Measurements from ENCODE around the gene FOXG1. TPM values are rescaled to one million over a fixed set of nuclear protein-coding genes. Genes with fewer than 3 reads are reported as not detected.

FOXG1 gene
- not detected for total RNA-seq
- long read RNA-seq, donor 1, result 0 reads
- long read RNA-seq, donor 2, result 0 reads

DNA sequence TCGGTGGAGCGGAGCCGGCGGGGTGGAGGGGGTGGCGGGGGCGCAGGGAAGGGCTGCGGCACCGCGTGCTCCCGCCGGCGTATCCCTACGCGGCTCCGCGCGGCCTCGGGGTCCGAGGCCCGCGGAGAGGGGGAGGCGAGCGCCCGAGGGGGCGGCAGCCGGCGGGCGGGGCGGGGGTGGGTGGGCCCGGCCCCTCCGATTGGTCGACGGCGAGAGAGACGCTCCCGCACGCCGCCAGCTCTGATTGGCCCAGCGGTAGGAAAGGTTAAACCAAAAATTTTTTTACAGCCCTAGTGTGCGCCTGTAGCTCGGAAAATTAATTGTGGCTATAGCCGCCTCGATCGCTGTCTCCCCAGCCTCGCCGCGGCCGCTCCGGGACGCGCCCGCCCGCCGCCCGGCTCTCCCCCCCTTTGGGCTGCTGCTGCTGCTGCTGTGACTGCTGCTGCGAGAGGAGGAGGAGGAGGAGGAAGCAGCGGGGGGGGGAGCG is at the start of gene FOXG1:
Gene FOXG1 (plus strand): TSS at position 319 of the 487 bp plus-strand sequence. CDS start 493 bp downstream, outside the sequence.
- intact Hi-C loops (cut with DNase I), result no loop called here
- DNase-seq (ENCODE audit: low spot score), result no peak

DNA sequence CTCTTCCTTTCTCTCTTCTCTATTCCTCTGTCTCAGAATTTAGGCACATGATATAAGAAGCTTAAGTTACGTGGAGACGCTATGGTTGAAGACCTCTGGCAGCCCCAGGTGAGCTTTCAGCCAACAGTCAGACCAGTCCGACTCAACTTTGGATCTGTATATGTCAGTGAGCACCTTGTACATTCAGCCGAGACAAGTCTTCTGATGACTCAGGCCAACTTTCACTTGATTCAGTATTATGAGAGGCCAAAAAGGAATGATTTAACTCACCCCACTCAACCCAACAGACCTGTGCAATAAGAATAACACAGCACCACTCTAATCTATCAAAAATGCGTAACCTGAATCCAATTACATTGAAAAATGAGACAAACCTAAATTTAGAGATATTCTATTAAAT is 47.5 kb upstream of the FOXG1 start:
- intact Hi-C loops (cut with DNase I), result no loop called here
- DNase-seq (ENCODE audit: low spot score), result no peak

DNA sequence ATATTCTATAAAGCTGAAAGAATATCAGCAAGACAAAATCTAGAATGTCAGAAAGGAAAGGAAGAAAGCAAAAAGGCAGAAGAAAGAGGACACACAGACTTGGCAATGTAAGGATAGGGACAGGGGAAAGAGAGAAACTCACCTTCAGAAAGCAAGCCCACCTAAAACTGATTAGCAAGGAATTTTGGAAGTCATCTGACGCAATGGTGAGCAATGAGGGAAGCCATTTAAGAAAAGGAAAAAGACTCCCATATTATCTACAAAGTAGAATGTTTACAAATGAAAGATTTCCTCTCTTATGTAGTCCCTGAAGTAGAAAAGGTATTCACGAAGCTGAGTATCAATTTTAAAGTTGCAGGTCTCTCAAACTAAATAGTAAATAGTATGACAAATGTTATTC is 35.2 kb upstream of the FOXG1 start:
- no peak for DNase-seq (ENCODE audit: low spot score)
- intact Hi-C loops (cut with DNase I), result no loop called here

DNA sequence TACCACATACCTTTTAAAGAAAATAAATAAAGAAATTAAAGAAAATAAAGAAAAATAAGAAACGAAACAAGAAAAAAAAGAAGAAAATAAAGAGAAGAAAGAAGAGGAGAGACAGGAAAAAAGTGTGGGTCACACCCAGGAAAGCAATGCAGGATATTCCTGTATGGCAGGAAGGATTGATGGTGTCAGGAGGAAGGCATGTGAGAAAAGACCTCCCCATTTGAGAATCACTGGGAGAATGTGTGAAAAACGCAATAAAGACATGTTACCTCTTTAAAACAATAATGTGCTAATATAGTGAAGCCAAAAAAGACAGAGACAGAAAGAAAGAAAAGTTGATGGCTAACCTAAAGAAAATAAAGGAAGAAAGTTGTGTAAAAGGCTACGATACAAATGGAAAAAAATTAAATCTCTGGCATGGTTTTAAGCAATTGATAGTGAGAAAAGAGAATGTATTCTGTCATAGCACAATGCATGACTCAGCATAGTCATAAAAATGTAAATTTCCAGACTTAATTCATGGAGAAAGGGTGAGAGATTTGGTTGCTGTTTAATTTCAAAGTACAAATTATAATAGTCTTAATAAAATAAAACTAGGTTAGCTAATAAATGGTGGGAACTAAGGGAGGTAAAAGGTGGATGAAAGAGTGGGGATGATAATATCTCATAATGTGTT is 24.3 kb upstream of the FOXG1 start:
- DNase-seq (ENCODE audit: low spot score), result no peak
- intact Hi-C loops (cut with DNase I), result no loop called here

DNA sequence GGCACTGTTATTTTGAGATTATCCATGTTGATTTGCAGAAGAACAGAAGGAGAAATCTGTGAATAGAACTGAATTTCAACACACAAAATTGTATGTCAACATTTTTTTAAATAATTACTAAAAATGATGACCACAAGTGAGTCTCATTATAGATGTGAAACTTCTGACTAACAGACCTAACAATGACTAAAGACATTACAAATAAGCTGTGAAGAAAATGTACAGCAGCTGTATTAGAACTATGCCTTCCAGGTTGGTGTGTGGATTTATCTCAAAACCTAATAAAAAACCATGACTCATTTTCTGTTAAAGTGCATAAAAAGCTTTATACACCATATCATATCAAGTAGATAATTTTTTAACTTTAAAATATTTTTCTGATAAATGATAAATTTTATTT is 22.5 kb upstream of the FOXG1 start:
- DNase-seq (ENCODE audit: low spot score), result no peak
- intact Hi-C loops (cut with DNase I), result no loop called here

DNA sequence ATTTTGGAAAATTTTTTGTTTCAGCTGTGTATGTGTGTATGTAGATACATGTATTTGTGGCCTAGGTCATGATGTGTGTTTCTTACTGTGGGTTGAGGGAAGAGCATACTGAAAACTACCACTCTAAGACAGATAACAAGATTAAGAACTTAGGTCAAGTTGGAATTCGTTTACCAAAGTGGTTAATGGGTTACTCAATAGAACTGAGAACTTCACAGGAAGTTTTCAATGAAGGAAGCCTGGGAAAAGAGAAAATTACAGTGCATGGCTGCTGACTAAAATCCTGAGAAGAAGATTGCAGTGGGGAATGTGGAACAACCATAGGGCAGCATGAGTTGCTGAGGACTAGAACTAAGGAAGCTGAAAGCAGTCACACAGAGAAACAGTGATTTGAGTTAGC is 21.4 kb upstream of the FOXG1 start:
- intact Hi-C loops (cut with DNase I), result no loop called here
- DNase-seq (ENCODE audit: low spot score), result no peak

DNA sequence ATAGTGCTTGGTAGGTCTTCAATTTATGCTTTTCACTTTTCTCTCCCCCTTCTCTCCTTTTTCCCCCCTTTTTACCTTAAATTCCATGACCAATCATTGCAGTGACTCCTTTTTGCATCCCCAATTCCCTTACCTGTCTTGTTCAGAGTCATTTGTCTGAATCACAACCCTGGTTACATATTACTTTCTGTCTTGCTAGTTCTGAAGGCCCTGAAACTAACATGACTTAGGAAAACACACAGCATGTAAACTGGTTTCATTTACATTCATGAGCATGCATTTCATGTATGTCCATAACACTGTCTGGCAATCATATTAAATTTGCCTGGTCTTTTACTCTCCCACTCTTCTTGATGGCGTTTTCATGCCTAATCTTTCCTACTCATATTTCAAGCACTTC is 20.3 kb upstream of the FOXG1 start:
- intact Hi-C loops (cut with DNase I), result no loop called here
- no peak for DNase-seq (ENCODE audit: low spot score)

- intact Hi-C loops (cut with DNase I), result loop anchor here (2.0 to 10.0 kb wide), 3 partner anchors 71 to 1693 kb away; no protein-coding TSS in a partner anchor
- no peak for DNase-seq (ENCODE audit: low spot score)
Observed at GRCh38 chr14:28751467-28752058, 15.0 kb upstream of the FOXG1 start.

GRCh38 chr14:28754209-28754985 is 12.2 kb upstream of the FOXG1 start:
- no peak for DNase-seq (ENCODE audit: low spot score)

GRCh38 chr14:28755198-28755815 is 11.3 kb upstream of the FOXG1 start:
- intact Hi-C loops (cut with DNase I), result loop anchor here (10.0 kb wide), 2 partner anchors 779 to 1689 kb away; no protein-coding TSS in a partner anchor
- no peak for DNase-seq (ENCODE audit: low spot score)

More at GRCh38 chr14:28754209-28754985, 12.2 kb upstream of the FOXG1 start:
- intact Hi-C loops (cut with DNase I), result loop anchor here (10.0 kb wide), 2 partner anchors 780 to 1690 kb away; no protein-coding TSS in a partner anchor

- intact Hi-C loops (cut with DNase I), result loop anchor here (10.0 kb wide), 2 partner anchors 779 to 1689 kb away; no protein-coding TSS in a partner anchor
- DNase-seq (ENCODE audit: low spot score), result no peak
Observed at GRCh38 chr14:28755884-28756268, 10.7 kb upstream of the FOXG1 start.

DNA sequence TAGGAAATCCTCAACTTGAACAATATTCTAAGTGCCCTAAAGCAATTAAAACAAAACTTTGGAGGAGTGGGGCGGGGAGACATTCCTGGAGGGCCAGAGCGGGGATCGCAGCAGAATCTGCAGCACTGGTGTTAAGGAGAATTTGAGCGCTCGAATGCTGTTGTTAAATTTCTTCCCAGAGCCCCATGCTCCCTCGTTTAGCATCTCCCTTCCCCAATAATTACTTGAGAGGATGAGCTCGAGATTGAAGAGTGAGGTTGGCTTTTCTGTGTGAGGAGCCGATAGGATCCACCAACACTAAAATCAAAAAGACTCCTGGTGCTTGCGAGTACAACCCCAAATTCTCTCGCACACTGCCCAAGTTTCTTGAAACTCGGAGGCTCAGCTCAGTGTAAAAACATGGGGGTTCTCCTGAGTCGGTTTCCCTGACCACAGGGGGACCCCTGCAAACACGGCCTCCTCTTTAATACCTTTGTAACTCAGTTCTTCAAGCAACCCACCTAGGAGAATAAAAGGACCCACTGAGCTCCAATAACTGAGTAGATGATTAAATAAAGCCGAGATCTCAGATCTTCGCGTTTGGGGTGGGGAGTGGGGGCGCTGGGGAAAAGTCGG is 10.2 kb upstream of the FOXG1 start:
- intact Hi-C loops (cut with DNase I), result loop anchor here (10.0 kb wide), 2 partner anchors 778 to 1688 kb away; no protein-coding TSS in a partner anchor

DNA sequence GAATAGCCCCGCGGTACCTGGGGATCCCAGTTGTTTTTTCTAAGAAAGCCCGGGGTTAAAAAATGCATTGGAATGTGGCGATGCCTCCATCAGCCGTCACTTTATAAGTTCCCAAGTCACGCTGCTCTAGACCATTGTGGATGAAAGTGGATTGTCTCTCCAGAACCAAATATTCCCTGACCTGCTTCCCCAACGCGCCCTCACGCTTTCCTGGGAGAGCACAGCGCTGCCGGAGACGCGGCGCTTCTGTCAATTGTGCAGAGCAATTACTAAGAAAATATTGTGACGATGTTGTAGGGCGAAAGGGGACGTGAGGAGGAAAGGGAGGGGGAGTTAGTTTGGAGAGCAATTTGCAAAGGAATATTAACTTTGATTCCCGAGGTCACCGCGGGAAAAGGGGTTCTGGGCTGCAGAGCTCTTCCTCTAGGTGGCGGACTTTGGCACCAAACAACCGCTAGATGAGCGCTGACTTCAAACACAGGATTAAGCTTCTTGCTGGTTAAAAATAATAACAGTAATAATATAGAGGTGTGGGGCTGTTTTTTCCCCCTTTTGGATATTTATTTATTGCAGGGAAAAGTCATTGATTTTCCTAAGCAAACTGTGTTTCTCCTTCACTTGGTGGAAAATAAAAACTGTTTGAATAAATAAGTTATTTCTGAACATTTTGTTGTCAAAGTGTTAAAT is 9.6 kb upstream of the FOXG1 start:
- no peak for DNase-seq (ENCODE audit: low spot score)
- intact Hi-C loops (cut with DNase I), result loop anchor here (10.0 kb wide), 2 partner anchors 778 to 1688 kb away; no protein-coding TSS in a partner anchor

More for the DNA sequence above, 10.2 kb upstream of the FOXG1 start:
- no peak for DNase-seq (ENCODE audit: low spot score)

DNA sequence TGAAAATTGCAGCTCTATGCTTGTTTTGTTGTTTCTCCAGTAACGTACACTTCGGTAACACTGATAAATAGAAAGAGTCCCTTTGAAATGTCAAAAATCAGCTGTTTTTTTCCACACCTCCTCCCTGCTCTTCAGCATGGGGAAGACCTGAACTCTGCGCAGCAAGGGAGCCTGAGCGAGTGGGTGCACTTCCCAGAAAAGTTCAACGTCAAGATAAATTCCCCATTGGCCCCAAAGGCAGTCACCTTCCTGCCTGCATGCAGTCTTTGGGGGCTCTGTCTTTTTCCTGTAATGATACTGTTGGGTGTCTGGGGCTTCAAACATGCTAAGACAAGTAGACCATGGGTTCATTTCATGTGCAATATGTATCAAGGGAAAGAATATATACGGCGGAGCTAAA is 8.8 kb upstream of the FOXG1 start:
- intact Hi-C loops (cut with DNase I), result loop anchor here (10.0 kb wide), 2 partner anchors 777 to 1687 kb away; no protein-coding TSS in a partner anchor
- DNase-seq (ENCODE audit: low spot score), result no peak

GRCh38 chr14:28758253-28758884 is 8.2 kb upstream of the FOXG1 start:
- intact Hi-C loops (cut with DNase I), result loop anchor here (10.0 kb wide), 2 partner anchors 776 to 1686 kb away; no protein-coding TSS in a partner anchor
- no peak for DNase-seq (ENCODE audit: low spot score)

DNA sequence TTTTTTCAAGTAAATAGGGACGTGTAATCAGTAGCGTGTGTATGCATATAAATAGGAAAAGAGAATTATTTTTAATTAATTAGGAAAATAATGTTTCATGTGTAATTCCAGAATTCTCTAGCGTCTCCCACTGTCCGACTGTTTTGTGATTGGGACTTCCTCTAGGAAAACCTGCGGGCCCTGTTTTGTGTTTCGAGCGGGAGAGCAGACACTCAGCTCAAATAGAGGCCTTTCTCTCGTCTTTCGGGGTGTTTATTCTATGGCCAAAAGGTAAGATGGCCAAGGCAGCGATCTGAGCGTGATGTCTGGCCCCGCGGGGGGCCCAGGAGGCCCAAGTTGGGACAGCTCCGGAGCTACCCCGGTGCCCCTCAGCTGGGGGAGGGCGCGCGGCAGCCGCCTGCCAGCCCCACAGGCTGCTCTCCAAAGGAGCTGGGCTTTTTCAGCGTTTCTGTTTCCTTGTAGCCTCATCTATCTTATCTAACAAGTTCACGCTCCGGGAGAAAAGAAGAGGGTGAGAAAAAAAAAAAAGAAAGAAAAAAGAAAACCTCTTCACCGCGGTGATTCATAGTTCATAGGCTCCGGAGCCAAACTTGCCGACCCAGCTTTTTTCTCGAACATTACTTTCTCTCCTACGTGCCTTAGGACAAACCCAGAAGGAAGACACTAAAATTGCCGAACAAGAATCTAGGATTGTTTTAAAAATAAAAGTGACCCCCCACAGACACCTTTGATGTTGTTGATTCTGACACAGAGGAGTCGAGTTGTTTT is 7.5 kb upstream of the FOXG1 start:
- intact Hi-C loops (cut with DNase I), result loop anchor here (10.0 kb wide), 2 partner anchors 776 to 1686 kb away; no protein-coding TSS in a partner anchor
- no peak for DNase-seq (ENCODE audit: low spot score)
